DOHH2 (cell line): ENCODE measurements around the gene NEK3.

ENCODE experiments used
- H3F3A ChIP-seq: fragments of 200-600 bp; sonication (generic), shearing (Covaris generic); 2 replicates; pipeline ENCODE4 v1.6.0; 2016; ENCODE audit warnings: antibody characterized with exemption, mild to moderate bottlenecking; ENCODE audit not compliant: control insufficient read depth, insufficient read depth
- H3K27ac ChIP-seq: fragments of 200-600 bp; sonication (generic); 2 replicates; pipeline ENCODE4 v1.5.1; 2014; ENCODE audit warnings: low read depth, mild to moderate bottlenecking, low read length, moderate library complexity
- H3K27me3 ChIP-seq: fragments of 200-600 bp; sonication (generic); 2 replicates; pipeline ENCODE4 v1.6.1; 2014; ENCODE audit warnings: mild to moderate bottlenecking, low read length, mixed read lengths; ENCODE audit not compliant: control insufficient read depth
- H3K36me3 ChIP-seq: fragments of 200-600 bp; sonication (generic); 2 replicates; pipeline ENCODE4 v1.6.1; 2014; ENCODE audit warnings: mild to moderate bottlenecking, low read length, moderate library complexity, mixed read lengths; ENCODE audit not compliant: control insufficient read depth
- H3K4me1 ChIP-seq: fragments of 200-600 bp; sonication (generic); 2 replicates; pipeline ENCODE4 v1.6.1; 2014; ENCODE audit warnings: mild to moderate bottlenecking, low read length, mixed read lengths; ENCODE audit not compliant: control insufficient read depth
- H3K4me2 ChIP-seq: fragments of 200-600 bp; sonication (generic); 2 replicates; pipeline ENCODE4 v1.6.0; 2014; ENCODE audit warnings: mild to moderate bottlenecking, low read length, moderate library complexity
- H3K4me3 ChIP-seq: fragments of 200-600 bp; sonication (generic); 2 replicates; pipeline ENCODE4 v1.5.1; 2014; ENCODE audit warnings: mild to moderate bottlenecking, low read length, mixed read lengths
- H3K79me2 ChIP-seq: fragments of 200-600 bp; sonication (generic); 2 replicates; pipeline ENCODE4 v1.6.1; 2014; ENCODE audit warnings: mild to moderate bottlenecking, low read length, mixed read lengths; ENCODE audit not compliant: control insufficient read depth
- H3K9me2 ChIP-seq: fragments of 200-600 bp; sonication (generic); replicated peaks from 2 replicates; pipeline ENCODE4 v1.6.1; 2014; ENCODE audit warnings: mild to moderate bottlenecking, low read length, mixed read lengths; ENCODE audit not compliant: control insufficient read depth
- H3K9me3 ChIP-seq: fragments of 200-600 bp; sonication (generic); 2 replicates; pipeline ENCODE4 v1.6.1; 2014; ENCODE audit warnings: antibody characterized with exemption, low read length, mixed read lengths; ENCODE audit not compliant: control insufficient read depth, insufficient read depth
- H4K20me1 ChIP-seq: fragments of 200-600 bp; sonication (generic); 2 replicates; pipeline ENCODE4 v1.6.0; 2014; ENCODE audit warnings: low read depth, mild to moderate bottlenecking, antibody characterized with exemption, low read length, moderate library complexity; ENCODE audit not compliant: control insufficient read depth, insufficient read depth
- EZH2phosphoT487 ChIP-seq: fragments of 200-600 bp; sonication (generic); IDR thresholded peaks from 2 replicates; pipeline ENCODE4 v1.6.1; 2017; ENCODE audit warnings: borderline replicate concordance, mild to moderate bottlenecking, antibody characterized with exemption, low read length, moderate library complexity, mixed read lengths
- TF ChIP-seq, protein P1 (sequence below): fragments of 200-600 bp; sonication (generic); IDR thresholded peaks from one replicate; pipeline ENCODE4 v1.5.1; 2014; ENCODE audit warnings: antibody characterized with exemption, mild to moderate bottlenecking, low read depth, low read length; ENCODE audit not compliant: poor library complexity, severe bottlenecking

NEK3 gene

DNA sequence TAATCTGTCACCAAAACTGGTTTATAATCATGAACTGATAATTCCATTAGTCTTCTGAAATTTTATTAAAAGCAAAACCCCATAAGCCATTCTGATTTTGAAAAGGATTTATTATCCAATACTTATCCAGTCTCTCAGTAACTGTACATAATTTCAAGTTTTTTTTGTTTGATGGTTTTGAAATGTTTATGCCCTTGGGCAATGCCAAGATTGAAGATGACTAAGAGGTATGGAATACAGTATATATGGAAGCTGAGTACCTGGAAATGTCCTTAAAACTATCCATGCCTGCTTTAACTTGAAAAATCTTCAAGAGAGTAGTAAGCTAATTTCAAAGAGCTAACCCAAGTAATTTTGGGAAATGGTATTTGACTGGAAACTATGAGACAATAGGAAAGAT is 28.8 kb downstream of the NEK3 start:
- Histone ChIP-seq H3K9me2 (no peaks in the 10 kb centered on the region), H3K4me3 (no peak overlapping the region), H3K4me2 (no peak overlapping the region), H3K36me3 (no peaks in the 10 kb centered on the region), H3K79me2 (no peaks in the 10 kb centered on the region), H3K4me1 (peaks cover 12% of the 10 kb centered on the region), H3K27me3 (peaks cover 22% of the 10 kb centered on the region), H3F3A (no peaks in the 10 kb centered on the region), H3K27ac (no peak overlapping the region), H4K20me1 (no peaks in the 10 kb centered on the region), H3K9me3 (no peaks in the 10 kb centered on the region)
- TF ChIP-seq EZH2phosphoT487 = no peak
- TF ChIP-seq, protein P1, sequence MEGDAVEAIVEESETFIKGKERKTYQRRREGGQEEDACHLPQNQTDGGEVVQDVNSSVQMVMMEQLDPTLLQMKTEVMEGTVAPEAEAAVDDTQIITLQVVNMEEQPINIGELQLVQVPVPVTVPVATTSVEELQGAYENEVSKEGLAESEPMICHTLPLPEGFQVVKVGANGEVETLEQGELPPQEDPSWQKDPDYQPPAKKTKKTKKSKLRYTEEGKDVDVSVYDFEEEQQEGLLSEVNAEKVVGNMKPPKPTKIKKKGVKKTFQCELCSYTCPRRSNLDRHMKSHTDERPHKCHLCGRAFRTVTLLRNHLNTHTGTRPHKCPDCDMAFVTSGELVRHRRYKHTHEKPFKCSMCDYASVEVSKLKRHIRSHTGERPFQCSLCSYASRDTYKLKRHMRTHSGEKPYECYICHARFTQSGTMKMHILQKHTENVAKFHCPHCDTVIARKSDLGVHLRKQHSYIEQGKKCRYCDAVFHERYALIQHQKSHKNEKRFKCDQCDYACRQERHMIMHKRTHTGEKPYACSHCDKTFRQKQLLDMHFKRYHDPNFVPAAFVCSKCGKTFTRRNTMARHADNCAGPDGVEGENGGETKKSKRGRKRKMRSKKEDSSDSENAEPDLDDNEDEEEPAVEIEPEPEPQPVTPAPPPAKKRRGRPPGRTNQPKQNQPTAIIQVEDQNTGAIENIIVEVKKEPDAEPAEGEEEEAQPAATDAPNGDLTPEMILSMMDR = no peak

DNA sequence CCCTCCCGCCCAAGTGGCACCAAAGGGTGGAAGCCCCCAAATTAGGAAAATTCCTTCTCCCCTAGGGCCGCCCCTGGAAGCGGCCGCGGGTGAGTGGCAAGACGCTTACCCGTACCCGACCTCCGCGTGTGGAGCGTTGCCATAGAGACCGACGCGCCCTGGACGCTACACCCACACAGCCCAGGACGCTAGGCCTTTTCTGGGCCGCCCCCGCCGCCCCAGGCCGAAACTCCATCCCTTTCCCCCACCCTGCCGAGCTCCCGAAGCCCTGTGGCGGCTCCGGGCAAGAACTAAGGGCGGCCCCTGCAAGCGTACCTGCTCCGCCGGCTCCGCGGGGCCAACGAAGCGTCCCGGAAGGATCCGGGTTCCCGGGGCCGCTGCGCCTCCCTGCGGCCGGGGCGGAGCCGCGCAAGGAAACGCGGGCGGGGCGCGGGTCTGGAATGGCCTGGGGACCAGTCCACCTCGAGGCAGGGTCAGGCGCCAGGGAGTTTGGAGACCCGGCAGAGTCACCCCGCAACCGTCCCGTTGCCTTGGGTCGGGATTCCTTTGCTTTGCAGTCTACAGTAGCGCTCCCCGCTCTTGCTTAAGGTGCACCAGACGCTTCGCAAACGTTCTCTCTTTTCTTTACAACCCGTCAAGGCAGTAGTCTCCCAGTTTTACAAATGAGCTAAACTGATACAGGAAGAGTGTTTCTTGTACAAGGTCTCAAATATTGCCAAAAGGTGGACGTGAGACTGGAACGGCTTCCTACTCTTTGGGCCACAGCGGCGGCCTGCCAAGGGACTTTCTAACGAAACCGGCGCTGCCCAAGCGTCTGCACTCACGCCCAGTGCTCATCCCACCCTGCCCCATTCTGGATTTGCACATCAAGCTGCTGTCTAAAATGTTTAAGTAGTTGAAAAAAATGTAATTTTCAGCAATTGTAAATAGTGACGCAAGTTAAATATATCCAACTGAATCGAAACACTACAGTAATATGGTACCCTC is 30.4 kb downstream of the NEK3 start, which contains the start of gene NEK5:
Gene NEK5 (minus strand): TSS at position 360 of the 987 bp plus-strand sequence. CDS start 1,591 bp downstream, outside the sequence.
- H4K20me1 ChIP-seq = no peaks in the 10 kb centered on the region
- peaks cover 12% of the 10 kb centered on the region for H3K4me1 ChIP-seq
- peaks cover 27% of the 10 kb centered on the region for H3K27me3 ChIP-seq
- H3K27ac ChIP-seq = no peak within 1 kb of the TSS
- no peaks in the 10 kb centered on the region for H3K9me3 ChIP-seq
- H3K36me3 ChIP-seq = no peaks in the 10 kb centered on the region
- no peak for TF ChIP-seq EZH2phosphoT487
- TF ChIP-seq, protein P1 = peak; percentile 81
- no peaks in the 10 kb centered on the region for H3F3A ChIP-seq
- no peaks in the 10 kb centered on the region for H3K79me2 ChIP-seq
- H3K4me2 ChIP-seq = peak within 1 kb of the TSS; percentile 89
- peak within 1 kb of the TSS; percentile 76 for H3K4me3 ChIP-seq
- H3K9me2 ChIP-seq = no peaks in the 10 kb centered on the region

DNA sequence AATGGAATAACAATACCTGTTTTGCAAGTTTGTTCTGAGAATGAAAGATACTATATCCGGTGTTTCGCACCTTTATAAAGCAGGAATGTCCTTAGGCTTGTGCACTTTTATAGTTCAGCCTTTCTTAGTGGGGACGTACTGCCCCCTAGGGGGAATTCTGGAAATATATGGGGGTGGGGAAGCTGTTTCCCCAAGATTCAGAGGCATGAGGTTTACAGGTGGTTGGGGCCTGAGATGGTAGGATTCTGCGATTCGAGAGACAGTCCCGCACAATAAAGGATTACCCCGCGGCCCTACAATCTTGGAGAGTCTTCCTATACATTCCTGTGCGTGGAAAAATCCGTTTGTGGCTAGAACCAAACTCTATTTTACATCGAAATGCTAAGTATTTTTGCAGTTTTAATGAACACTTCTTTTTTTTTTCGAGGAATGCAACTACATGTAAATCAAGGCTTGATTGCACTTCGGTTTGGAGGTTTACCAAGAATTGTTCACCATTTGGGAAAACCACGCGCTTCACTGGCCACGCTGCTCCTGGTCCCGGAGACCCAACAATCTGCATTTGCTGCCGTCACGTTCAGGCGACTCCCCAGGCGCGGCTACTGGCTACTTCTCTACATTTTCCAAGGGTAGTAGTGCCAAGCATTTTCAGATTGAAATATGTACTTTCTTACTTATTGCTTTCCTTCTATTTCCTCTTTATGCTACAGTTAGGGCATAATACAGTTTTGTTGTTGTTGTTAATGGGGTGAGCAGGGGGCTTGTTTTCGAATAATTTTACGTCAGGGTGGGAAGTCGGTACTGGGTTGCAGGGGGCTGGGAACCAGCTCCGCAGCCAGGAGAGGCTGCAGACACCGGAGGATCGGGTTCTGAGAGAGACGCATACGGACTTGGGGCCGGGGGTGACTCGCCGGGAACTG is 31.4 kb downstream of the NEK3 start:
- Histone ChIP-seq H3F3A (no peaks in the 10 kb centered on the region), H3K9me2 (no peaks in the 10 kb centered on the region)
- TF ChIP-seq, protein P1 = peak; percentile 79
- 0 out of 2 replicates have a peak, but pooled peaks have one; percentile 59 for TF ChIP-seq EZH2phosphoT487

More for the DNA sequence above, 31.4 kb downstream of the NEK3 start:
- no peaks in the 10 kb centered on the region for H3K36me3 ChIP-seq
- peak overlapping the region; percentile 89 for H3K4me2 ChIP-seq
- H3K9me3 ChIP-seq = no peaks in the 10 kb centered on the region
- peaks cover 12% of the 10 kb centered on the region for H3K4me1 ChIP-seq
- no peaks in the 10 kb centered on the region for H3K79me2 ChIP-seq
- H4K20me1 ChIP-seq = no peaks in the 10 kb centered on the region
- peak overlapping the region; percentile 76 for H3K4me3 ChIP-seq
- H3K27me3 ChIP-seq = peaks cover 32% of the 10 kb centered on the region
- H3K27ac ChIP-seq = no peak overlapping the region
